ENCODE data around the gene PTPN3.

DNA sequence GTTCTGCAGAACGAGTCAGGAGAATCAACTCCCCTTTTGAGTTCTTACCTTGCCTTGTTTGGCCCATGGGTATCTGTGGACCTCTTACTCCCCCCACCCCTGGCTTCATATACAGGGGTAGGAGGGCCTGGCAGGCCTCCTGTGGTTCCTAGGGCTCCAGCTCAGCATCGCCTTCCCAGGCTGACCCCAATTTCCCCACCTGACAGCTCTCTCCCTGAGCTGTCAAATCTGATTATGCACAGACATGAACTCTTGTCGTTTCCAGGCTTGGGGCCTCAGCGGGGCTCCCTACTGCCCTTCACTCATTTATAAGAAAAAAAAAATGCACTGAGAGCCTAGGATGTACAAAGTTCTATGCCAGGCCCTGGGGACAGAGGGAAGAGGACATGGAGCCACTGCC is 67.9 kb downstream of the PTPN3 start:
- no peak for TF ChIP-seq POLR2AphosphoS5 (IDR thresholded peaks at IDR 0.05)
- TF ChIP-seq, protein P1, sequence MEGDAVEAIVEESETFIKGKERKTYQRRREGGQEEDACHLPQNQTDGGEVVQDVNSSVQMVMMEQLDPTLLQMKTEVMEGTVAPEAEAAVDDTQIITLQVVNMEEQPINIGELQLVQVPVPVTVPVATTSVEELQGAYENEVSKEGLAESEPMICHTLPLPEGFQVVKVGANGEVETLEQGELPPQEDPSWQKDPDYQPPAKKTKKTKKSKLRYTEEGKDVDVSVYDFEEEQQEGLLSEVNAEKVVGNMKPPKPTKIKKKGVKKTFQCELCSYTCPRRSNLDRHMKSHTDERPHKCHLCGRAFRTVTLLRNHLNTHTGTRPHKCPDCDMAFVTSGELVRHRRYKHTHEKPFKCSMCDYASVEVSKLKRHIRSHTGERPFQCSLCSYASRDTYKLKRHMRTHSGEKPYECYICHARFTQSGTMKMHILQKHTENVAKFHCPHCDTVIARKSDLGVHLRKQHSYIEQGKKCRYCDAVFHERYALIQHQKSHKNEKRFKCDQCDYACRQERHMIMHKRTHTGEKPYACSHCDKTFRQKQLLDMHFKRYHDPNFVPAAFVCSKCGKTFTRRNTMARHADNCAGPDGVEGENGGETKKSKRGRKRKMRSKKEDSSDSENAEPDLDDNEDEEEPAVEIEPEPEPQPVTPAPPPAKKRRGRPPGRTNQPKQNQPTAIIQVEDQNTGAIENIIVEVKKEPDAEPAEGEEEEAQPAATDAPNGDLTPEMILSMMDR (IDR thresholded peaks at IDR 0.05) = no peak
